ENCODE measurements around the gene GSK3B. TPM values are rescaled to one million over a fixed set of nuclear protein-coding genes. Genes with fewer than 3 reads are reported as not detected.

GSK3B gene
- total RNA-seq, 1 experiment from 2014 or later = 56.5 TPM

DNA sequence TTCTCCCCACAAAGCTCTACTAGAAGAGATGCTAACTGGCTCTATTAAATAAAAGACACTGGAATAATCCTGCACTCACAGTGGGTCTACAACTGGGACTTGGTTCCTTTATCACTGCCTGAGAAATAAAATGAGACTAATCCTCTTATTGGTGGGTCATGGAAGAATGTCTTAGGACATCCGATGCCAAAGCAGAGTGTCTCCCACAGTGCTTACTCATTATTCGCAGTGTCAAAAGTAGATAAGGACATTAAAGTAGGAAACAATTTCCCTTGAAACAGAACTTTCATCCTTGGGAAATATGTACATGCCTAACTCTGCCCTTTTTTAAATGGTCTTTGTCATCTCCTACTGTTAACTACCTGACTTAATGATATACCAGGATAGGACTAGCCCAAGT lies 71.5 kb downstream of the GSK3B start:
- no peaks in the 10 kb centered on the region for H3K27me3 Mint-ChIP-seq (ENCODE audit: low read depth)
- TF ChIP-seq, protein P1, sequence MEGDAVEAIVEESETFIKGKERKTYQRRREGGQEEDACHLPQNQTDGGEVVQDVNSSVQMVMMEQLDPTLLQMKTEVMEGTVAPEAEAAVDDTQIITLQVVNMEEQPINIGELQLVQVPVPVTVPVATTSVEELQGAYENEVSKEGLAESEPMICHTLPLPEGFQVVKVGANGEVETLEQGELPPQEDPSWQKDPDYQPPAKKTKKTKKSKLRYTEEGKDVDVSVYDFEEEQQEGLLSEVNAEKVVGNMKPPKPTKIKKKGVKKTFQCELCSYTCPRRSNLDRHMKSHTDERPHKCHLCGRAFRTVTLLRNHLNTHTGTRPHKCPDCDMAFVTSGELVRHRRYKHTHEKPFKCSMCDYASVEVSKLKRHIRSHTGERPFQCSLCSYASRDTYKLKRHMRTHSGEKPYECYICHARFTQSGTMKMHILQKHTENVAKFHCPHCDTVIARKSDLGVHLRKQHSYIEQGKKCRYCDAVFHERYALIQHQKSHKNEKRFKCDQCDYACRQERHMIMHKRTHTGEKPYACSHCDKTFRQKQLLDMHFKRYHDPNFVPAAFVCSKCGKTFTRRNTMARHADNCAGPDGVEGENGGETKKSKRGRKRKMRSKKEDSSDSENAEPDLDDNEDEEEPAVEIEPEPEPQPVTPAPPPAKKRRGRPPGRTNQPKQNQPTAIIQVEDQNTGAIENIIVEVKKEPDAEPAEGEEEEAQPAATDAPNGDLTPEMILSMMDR (conservative IDR thresholded peaks at IDR 0.05) = no peak

More for the DNA sequence above, 71.5 kb downstream of the GSK3B start:
- H3K4me3 Mint-ChIP-seq = no peak overlapping the region
- no peak overlapping the region for H3K18ac ChIP-seq (ENCODE audit: insufficient read length, low read depth, low read length)
- no peak overlapping the region for H2BK12ac ChIP-seq (ENCODE audit: insufficient read length, low read depth, low read length)
- no peak overlapping the region for H4K8ac ChIP-seq (replicated peaks; ENCODE audit: insufficient read length, low read depth, low read length)
- H2BK5ac ChIP-seq (ENCODE audit: insufficient read length, low read length) = no peak overlapping the region
- no peak overlapping the region for H3K4ac ChIP-seq (ENCODE audit: low read depth, low read length)
- H3K23ac ChIP-seq (ENCODE audit: insufficient read length, low read depth, low read length) = no peak overlapping the region
- no peaks in the 10 kb centered on the region for H3K9me3 ChIP-seq (ENCODE audit: control insufficient read depth, low read depth, low read length)
- no peaks in the 10 kb centered on the region for H3K23me2 ChIP-seq (ENCODE audit: insufficient read length, low read depth, low read length, poor library complexity, severe bottlenecking)
- no peak overlapping the region for H3K27ac ChIP-seq (ENCODE audit: insufficient read length, low read depth, low read length)
- H2BK15ac ChIP-seq (ENCODE audit: low read depth, low read length) = no peak overlapping the region
- H3K27ac Mint-ChIP-seq = no peak overlapping the region
- no peak overlapping the region for H4K5ac ChIP-seq (ENCODE audit: insufficient read length, low read depth, low read length)
- no peak overlapping the region for H3K4me2 ChIP-seq (ENCODE audit: insufficient read depth, insufficient read length, low read length)
- no peak for DNase-seq
- H3K56ac ChIP-seq (ENCODE audit: insufficient read length, low read depth, low read length) = no peak overlapping the region
- no peaks in the 10 kb centered on the region for H3K9me3 Mint-ChIP-seq
- H2BK20ac ChIP-seq (ENCODE audit: low read depth, low read length, poor library complexity, severe bottlenecking) = no peak overlapping the region
- H3K27me3 ChIP-seq (ENCODE audit: insufficient read depth, low read length) = no peaks in the 10 kb centered on the region
- H3K9ac ChIP-seq (ENCODE audit: extremely low read depth, insufficient read length, low read length) = no peak overlapping the region
- no CpG with 5 or more reads among the region's 2 CpGs for WGBS (ENCODE audit: extremely low coverage, insufficient read length, low lambda C conversion rate)
- peaks cover 4% of the 10 kb centered on the region; the same call in 1 of the 2 replicates for H3K79me2 ChIP-seq (ENCODE audit: insufficient read depth, low read length)
- no peak overlapping the region for H2AK5ac ChIP-seq (ENCODE audit: insufficient read length, low read length)
- H3K79me1 ChIP-seq (ENCODE audit: insufficient read depth, low read depth, low read length, poor library complexity, severe bottlenecking) = peaks cover 2% of the 10 kb centered on the region
- H3K36me3 Mint-ChIP-seq (ENCODE audit: insufficient read depth in 1 of 3, low read depth in 3 of 3) = no peaks in the 10 kb centered on the region; a peak in 2 of 7 replicates
- H3K4me1 ChIP-seq (ENCODE audit: insufficient read depth, low read length) = no peaks in the 10 kb centered on the region; the same call in 1 of the 2 replicates
- H3K14ac ChIP-seq (ENCODE audit: insufficient read depth, low read length) = no peak overlapping the region
- no peak overlapping the region for H3T11ph ChIP-seq (ENCODE audit: low read length)
- peaks cover 17 to 30% of the 10 kb centered on the region in 2 experiments for H3K4me1 Mint-ChIP-seq
- no peaks in the 10 kb centered on the region for H4K20me1 ChIP-seq (ENCODE audit: control insufficient read depth, insufficient read depth, insufficient read length)
- H4K91ac ChIP-seq (ENCODE audit: insufficient read length, low read depth, low read length) = no peak overlapping the region
- no peak overlapping the region for H2AFZ ChIP-seq (ENCODE audit: low read length)
- no peak overlapping the region for H2BK120ac ChIP-seq (ENCODE audit: low read depth, low read length, poor library complexity, severe bottlenecking)
